Endothelial cell of umbilical vein (primary cell): ENCODE measurements around the gene SLC20A1.

Experiments used
- EZH2 ChIP-seq: IDR thresholded peaks from 2 replicates; pipeline ENCODE4 v1.6.1; 2012; ENCODE audit warnings: borderline replicate concordance, low read depth, mild to moderate bottlenecking, moderate library complexity, low read length, inconsistent platforms; ENCODE audit not compliant: severe bottlenecking
- GATA2 ChIP-seq: IDR thresholded peaks from 2 replicates; pipeline ENCODE4 v1.7.0; 2011; ENCODE audit warnings: low read depth, mild to moderate bottlenecking, moderate library complexity, mixed read lengths, low read length; ENCODE audit not compliant: insufficient read length, insufficient read depth
- JUN ChIP-seq: IDR thresholded peaks from 2 replicates; pipeline ENCODE4 v1.6.1; 2011; ENCODE audit warnings: borderline replicate concordance, low read depth; ENCODE audit not compliant: insufficient read length, insufficient read depth
- MAX ChIP-seq: IDR thresholded peaks from 2 replicates; pipeline ENCODE4 v1.6.1; 2011; ENCODE audit not compliant: insufficient read depth, insufficient read length
- MYC ChIP-seq: IDR thresholded peaks from one replicate; pipeline ENCODE4 v1.6.1; 2011; ENCODE audit warnings: mild to moderate bottlenecking, low read depth, low read length
- POLR2A ChIP-seq: IDR thresholded peaks from 2 replicates; pipeline ENCODE4 v1.6.1; 2012; ENCODE audit warnings: low read depth, mild to moderate bottlenecking, control low read depth, low read length
- POLR2AphosphoS5 ChIP-seq: IDR thresholded peaks from 2 replicates; pipeline ENCODE4 v1.6.1; 2012; ENCODE audit warnings: low read depth, mild to moderate bottlenecking, control low read depth, low read length, moderate library complexity; ENCODE audit not compliant: insufficient read depth
- TF ChIP-seq, protein P1 (sequence below), 2 donors: IDR thresholded peaks; 1 replicate in 1 of 2; 2 replicates in 1 of 2; pipeline ENCODE4 v1.5.1; 2011; ENCODE audit warnings: low read length in 2 of 2, mild to moderate bottlenecking in 2 of 2, moderate library complexity in 2 of 2, control low read depth in 1 of 2, inconsistent platforms in 1 of 2, low read depth in 1 of 2; ENCODE audit not compliant: insufficient read depth in 1 of 2; ENCODE audit errors: extremely low read depth in 1 of 2

DNA sequence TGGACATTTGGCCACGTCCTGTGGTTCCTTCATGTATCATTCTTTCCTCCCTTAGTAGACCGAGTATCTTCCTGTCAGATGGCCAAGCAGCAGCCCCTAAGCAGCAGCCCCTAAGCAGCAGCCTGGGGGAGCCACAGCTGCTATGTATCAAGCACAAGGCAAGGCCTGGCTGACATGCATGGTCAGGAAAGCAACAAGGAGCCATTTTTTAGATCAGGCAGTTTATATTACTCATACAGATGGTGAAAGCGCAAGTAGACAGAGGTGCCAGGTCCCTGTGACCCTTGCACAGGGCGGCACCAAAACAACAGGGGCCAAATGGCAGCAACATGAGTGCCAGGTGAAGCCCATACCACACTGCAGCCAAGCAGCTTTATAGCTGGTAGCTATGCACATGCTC is 39.2 kb upstream of the SLC20A1 start:
- no peak for TF ChIP-seq POLR2A
- no peak for TF ChIP-seq EZH2
- TF ChIP-seq, protein P1, sequence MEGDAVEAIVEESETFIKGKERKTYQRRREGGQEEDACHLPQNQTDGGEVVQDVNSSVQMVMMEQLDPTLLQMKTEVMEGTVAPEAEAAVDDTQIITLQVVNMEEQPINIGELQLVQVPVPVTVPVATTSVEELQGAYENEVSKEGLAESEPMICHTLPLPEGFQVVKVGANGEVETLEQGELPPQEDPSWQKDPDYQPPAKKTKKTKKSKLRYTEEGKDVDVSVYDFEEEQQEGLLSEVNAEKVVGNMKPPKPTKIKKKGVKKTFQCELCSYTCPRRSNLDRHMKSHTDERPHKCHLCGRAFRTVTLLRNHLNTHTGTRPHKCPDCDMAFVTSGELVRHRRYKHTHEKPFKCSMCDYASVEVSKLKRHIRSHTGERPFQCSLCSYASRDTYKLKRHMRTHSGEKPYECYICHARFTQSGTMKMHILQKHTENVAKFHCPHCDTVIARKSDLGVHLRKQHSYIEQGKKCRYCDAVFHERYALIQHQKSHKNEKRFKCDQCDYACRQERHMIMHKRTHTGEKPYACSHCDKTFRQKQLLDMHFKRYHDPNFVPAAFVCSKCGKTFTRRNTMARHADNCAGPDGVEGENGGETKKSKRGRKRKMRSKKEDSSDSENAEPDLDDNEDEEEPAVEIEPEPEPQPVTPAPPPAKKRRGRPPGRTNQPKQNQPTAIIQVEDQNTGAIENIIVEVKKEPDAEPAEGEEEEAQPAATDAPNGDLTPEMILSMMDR (IDR thresholded peaks at IDR 0.05; ENCODE audit: extremely low read depth in 1 of 2, insufficient read depth in 1 of 2, low read depth in 1 of 2, low read length in 2 of 2), result no peak
- no peak for TF ChIP-seq POLR2AphosphoS5
- TF ChIP-seq JUN, result no peak
- TF ChIP-seq MYC, result no peak
- no peak for TF ChIP-seq GATA2
- no peak for TF ChIP-seq MAX
